ENCODE measurements around the gene FGF6.

The FGF6 gene

DNA sequence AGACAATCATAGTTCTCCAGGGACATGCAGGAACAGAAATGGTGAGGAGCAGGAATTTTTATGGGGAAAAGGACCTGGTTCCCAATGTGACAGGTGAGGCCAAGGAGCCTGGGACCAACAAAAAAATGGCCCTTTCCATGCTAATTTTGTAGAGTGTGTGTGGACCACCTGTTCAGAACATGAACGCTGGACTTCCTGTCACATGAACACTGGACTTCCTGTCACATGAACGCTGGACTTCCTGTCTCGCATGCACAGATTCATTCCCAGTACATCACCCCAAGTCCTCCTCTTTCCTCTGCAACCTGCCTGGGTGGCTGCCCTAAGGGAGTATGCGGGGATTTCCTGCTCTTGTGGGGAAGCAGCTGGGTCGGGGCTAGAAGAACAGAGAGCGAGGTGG lies 10.1 kb downstream of the FGF6 start:
- H3K9ac ChIP-seq (ENCODE audit: low read length in 5 of 5), result no peak overlapping the region
- peaks cover 0 to 4% (median 0%) of the 10 kb centered on the region in 5 donors for H3K4me1 ChIP-seq (ENCODE audit: control insufficient read depth in 5 of 5, insufficient read depth in 5 of 5, low read length in 5 of 5)
- no peak overlapping the region for H3K27ac ChIP-seq (ENCODE audit: low read depth, low read length)
- H3K9me3 ChIP-seq (ENCODE audit: control insufficient read depth in 5 of 5, low read length in 5 of 5), result no peaks in the 10 kb centered on the region
- peaks cover 3 to 12% (median 4%) of the 10 kb centered on the region in 5 donors for H3K27me3 ChIP-seq (ENCODE audit: control insufficient read depth in 5 of 5, insufficient read depth in 4 of 5, low read length in 5 of 5)
- H3K4me3 ChIP-seq (ENCODE audit: low read depth in 1 of 5, low read length in 5 of 5), result no peak overlapping the region
- no peaks in the 10 kb centered on the region for H3K36me3 ChIP-seq (ENCODE audit: control insufficient read depth in 5 of 5, insufficient read depth in 5 of 5, low read length in 5 of 5)

- no peak overlapping the region for H3K9ac ChIP-seq (ENCODE audit: low read length in 5 of 5)
- no peaks in the 10 kb centered on the region for H3K9me3 ChIP-seq (ENCODE audit: control insufficient read depth in 5 of 5, low read length in 5 of 5)
- no peak overlapping the region for H3K27ac ChIP-seq (ENCODE audit: low read depth, low read length)
- H3K4me1 ChIP-seq (ENCODE audit: control insufficient read depth in 5 of 5, insufficient read depth in 5 of 5, low read length in 5 of 5), result peaks cover 0 to 4% (median 0%) of the 10 kb centered on the region in 5 donors
- no peak overlapping the region for H3K4me3 ChIP-seq (ENCODE audit: low read depth in 1 of 5, low read length in 5 of 5)
- peaks cover 3 to 12% (median 4%) of the 10 kb centered on the region in 5 donors for H3K27me3 ChIP-seq (ENCODE audit: control insufficient read depth in 5 of 5, insufficient read depth in 4 of 5, low read length in 5 of 5)
- no peaks in the 10 kb centered on the region for H3K36me3 ChIP-seq (ENCODE audit: control insufficient read depth in 5 of 5, insufficient read depth in 5 of 5, low read length in 5 of 5)
Observed at GRCh38 chr12:4434706-4435425, 10.7 kb downstream of the FGF6 start.

DNA sequence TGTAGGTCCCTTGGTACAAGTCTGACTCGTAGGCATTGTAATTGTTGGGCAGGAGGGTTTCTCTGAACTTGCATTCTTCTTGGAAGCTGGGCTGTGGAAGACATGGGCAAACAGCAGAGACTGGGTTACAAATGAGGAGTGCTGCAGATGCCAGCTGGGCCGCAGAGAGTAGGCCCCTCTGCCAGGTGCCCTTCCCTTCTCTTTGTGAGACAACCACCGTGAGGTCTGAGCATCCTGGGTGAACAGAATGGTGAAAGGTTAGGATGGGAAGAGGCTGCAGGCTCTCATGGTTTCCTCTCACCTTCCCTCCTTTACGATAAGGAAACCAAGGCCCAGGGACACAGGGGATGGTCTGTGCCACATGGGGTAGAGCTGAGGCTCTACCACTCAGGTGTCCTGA lies 11.3 kb downstream of the FGF6 start:
- Histone ChIP-seq H3K9me3 (ENCODE audit: control insufficient read depth in 5 of 5, low read length in 5 of 5) (no peaks in the 10 kb centered on the region), H3K36me3 (ENCODE audit: control insufficient read depth in 5 of 5, insufficient read depth in 5 of 5, low read length in 5 of 5) (no peaks in the 10 kb centered on the region), H3K4me1 (ENCODE audit: control insufficient read depth in 5 of 5, insufficient read depth in 5 of 5, low read length in 5 of 5) (peaks cover 0 to 3% (median 0%) of the 10 kb centered on the region in 5 donors), H3K27me3 (ENCODE audit: control insufficient read depth in 5 of 5, insufficient read depth in 4 of 5, low read length in 5 of 5) (peaks cover 2 to 12% (median 3%) of the 10 kb centered on the region in 5 donors), H3K27ac (ENCODE audit: low read depth, low read length) (no peak overlapping the region), H3K9ac (ENCODE audit: low read length in 5 of 5) (no peak overlapping the region), H3K4me3 (ENCODE audit: low read depth in 1 of 5, low read length in 5 of 5) (no peak overlapping the region)

DNA sequence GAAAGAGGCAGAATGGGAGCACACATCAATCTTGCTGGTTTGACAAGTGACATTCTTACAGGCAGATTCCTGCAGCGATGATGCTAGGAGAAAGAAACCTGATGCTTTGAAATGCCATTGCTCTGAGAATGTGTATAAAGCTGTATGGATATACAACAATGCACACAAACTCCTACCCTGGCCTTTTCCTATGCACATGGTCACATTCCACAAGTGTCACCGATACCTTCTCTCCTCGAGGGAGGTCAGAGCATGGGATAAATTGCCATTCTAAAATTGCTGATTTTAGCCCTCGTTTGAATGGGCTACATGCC lies 11.9 kb downstream of the FGF6 start:
- Histone ChIP-seq H3K27ac (ENCODE audit: low read depth, low read length) (no peak overlapping the region), H3K9ac (ENCODE audit: low read length in 5 of 5) (no peak overlapping the region), H3K9me3 (ENCODE audit: control insufficient read depth in 5 of 5, low read length in 5 of 5) (no peaks in the 10 kb centered on the region), H3K4me1 (ENCODE audit: control insufficient read depth in 5 of 5, insufficient read depth in 5 of 5, low read length in 5 of 5) (no peaks in the 10 kb centered on the region), H3K36me3 (ENCODE audit: control insufficient read depth in 5 of 5, insufficient read depth in 5 of 5, low read length in 5 of 5) (no peaks in the 10 kb centered on the region), H3K4me3 (ENCODE audit: low read depth in 1 of 5, low read length in 5 of 5) (no peak overlapping the region), H3K27me3 (ENCODE audit: control insufficient read depth in 5 of 5, insufficient read depth in 4 of 5, low read length in 5 of 5) (peaks cover 0 to 12% (median 4%) of the 10 kb centered on the region in 5 donors)

GRCh38 chr12:4432878-4433744 lies 12.5 kb downstream of the FGF6 start:
- Histone ChIP-seq H3K27me3 (ENCODE audit: control insufficient read depth in 5 of 5, insufficient read depth in 4 of 5, low read length in 5 of 5) (peaks cover 0 to 12% (median 4%) of the 10 kb centered on the region in 5 donors), H3K9me3 (ENCODE audit: control insufficient read depth in 5 of 5, low read length in 5 of 5) (no peaks in the 10 kb centered on the region), H3K27ac (ENCODE audit: low read depth, low read length) (no peak overlapping the region), H3K9ac (ENCODE audit: low read length in 5 of 5) (no peak overlapping the region), H3K4me1 (ENCODE audit: control insufficient read depth in 5 of 5, insufficient read depth in 5 of 5, low read length in 5 of 5) (no peaks in the 10 kb centered on the region), H3K36me3 (ENCODE audit: control insufficient read depth in 5 of 5, insufficient read depth in 5 of 5, low read length in 5 of 5) (no peaks in the 10 kb centered on the region), H3K4me3 (ENCODE audit: low read depth in 1 of 5, low read length in 5 of 5) (no peak overlapping the region)

GRCh38 chr12:4431866-4432265 lies 13.7 kb downstream of the FGF6 start:
- Histone ChIP-seq H3K9me3 (ENCODE audit: control insufficient read depth in 5 of 5, low read length in 5 of 5) (no peaks in the 10 kb centered on the region), H3K36me3 (ENCODE audit: control insufficient read depth in 5 of 5, insufficient read depth in 5 of 5, low read length in 5 of 5) (no peaks in the 10 kb centered on the region), H3K27ac (ENCODE audit: low read depth, low read length) (no peak overlapping the region), H3K9ac (ENCODE audit: low read length in 5 of 5) (no peak overlapping the region), H3K4me3 (ENCODE audit: low read depth in 1 of 5, low read length in 5 of 5) (no peak overlapping the region), H3K27me3 (ENCODE audit: control insufficient read depth in 5 of 5, insufficient read depth in 4 of 5, low read length in 5 of 5) (peaks cover 0 to 12% (median 4%) of the 10 kb centered on the region in 5 donors), H3K4me1 (ENCODE audit: control insufficient read depth in 5 of 5, insufficient read depth in 5 of 5, low read length in 5 of 5) (no peaks in the 10 kb centered on the region)

DNA sequence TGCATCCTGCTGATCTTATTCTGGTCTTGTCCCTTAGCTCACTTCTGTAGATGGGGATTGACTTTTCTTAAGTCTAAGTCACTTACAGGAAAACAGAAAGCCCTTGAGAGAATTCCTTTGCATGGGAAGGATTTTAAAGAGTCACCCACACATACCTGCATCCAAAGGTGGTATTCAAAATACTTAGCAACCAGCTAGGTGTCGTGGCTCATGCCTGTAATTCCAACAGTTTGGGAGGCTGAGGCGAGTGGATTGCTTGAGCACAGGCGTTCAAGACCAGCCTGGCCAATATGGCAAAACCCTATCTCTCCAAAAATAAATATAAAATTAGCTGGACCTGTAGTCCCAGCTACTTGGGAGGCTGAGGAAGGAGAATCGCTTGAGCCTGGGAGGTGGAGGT lies 14.2 kb downstream of the FGF6 start:
- no peaks in the 10 kb centered on the region for H3K36me3 ChIP-seq (ENCODE audit: control insufficient read depth in 5 of 5, insufficient read depth in 5 of 5, low read length in 5 of 5)
- H3K27me3 ChIP-seq (ENCODE audit: control insufficient read depth in 5 of 5, insufficient read depth in 4 of 5, low read length in 5 of 5), result peaks cover 0 to 12% (median 4%) of the 10 kb centered on the region in 5 donors
- no peak overlapping the region for H3K9ac ChIP-seq (ENCODE audit: low read length in 5 of 5)
- no peak overlapping the region for H3K27ac ChIP-seq (ENCODE audit: low read depth, low read length)
- H3K4me3 ChIP-seq (ENCODE audit: low read depth in 1 of 5, low read length in 5 of 5), result no peak overlapping the region
- no peaks in the 10 kb centered on the region for H3K4me1 ChIP-seq (ENCODE audit: control insufficient read depth in 5 of 5, insufficient read depth in 5 of 5, low read length in 5 of 5)
- no peaks in the 10 kb centered on the region for H3K9me3 ChIP-seq (ENCODE audit: control insufficient read depth in 5 of 5, low read length in 5 of 5)

DNA sequence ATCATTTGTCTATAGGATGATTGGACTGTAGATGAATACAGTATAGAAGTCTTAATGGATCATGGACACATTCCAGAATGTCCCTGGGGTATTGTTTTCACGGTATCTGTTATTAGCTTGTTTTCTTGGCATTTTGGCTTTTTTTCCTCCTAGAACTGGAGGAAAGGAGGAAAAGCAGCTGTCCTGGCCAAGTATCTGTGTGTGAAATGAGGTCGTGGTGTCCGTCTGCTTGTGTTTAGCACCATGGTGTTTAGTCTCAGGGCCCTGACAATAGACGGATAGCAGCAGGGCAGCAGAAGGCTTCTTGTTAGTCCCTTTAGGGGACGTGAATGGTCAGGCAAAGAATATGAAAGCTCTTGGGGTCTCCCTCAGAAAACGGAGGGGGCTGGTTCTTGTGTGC lies 21.2 kb downstream of the FGF6 start:
- no peaks in the 10 kb centered on the region for H3K9me3 ChIP-seq (ENCODE audit: control insufficient read depth in 5 of 5, low read length in 5 of 5)
- no peaks in the 10 kb centered on the region for H3K4me1 ChIP-seq (ENCODE audit: control insufficient read depth in 5 of 5, insufficient read depth in 5 of 5, low read length in 5 of 5)
- H3K36me3 ChIP-seq (ENCODE audit: control insufficient read depth in 5 of 5, insufficient read depth in 5 of 5, low read length in 5 of 5), result no peaks in the 10 kb centered on the region
- H3K27me3 ChIP-seq (ENCODE audit: control insufficient read depth in 5 of 5, insufficient read depth in 4 of 5, low read length in 5 of 5), result peaks cover 0 to 3% (median 0%) of the 10 kb centered on the region in 5 donors
- no peak overlapping the region for H3K9ac ChIP-seq (ENCODE audit: low read length in 5 of 5)
- no peak overlapping the region for H3K27ac ChIP-seq (ENCODE audit: low read depth, low read length)
- H3K4me3 ChIP-seq (ENCODE audit: low read depth in 1 of 5, low read length in 5 of 5), result no peak overlapping the region

GRCh38 chr12:4423528-4424195 lies 22.0 kb downstream of the FGF6 start:
- H3K9me3 ChIP-seq (ENCODE audit: control insufficient read depth in 5 of 5, low read length in 5 of 5), result no peaks in the 10 kb centered on the region
- peaks cover 0 to 2% (median 1%) of the 10 kb centered on the region in 5 donors for H3K27me3 ChIP-seq (ENCODE audit: control insufficient read depth in 5 of 5, insufficient read depth in 4 of 5, low read length in 5 of 5)
- no peaks in the 10 kb centered on the region for H3K36me3 ChIP-seq (ENCODE audit: control insufficient read depth in 5 of 5, insufficient read depth in 5 of 5, low read length in 5 of 5)
- H3K9ac ChIP-seq (ENCODE audit: low read length in 5 of 5), result no peak overlapping the region
- H3K4me1 ChIP-seq (ENCODE audit: control insufficient read depth in 5 of 5, insufficient read depth in 5 of 5, low read length in 5 of 5), result no peaks in the 10 kb centered on the region
- H3K4me3 ChIP-seq (ENCODE audit: low read depth in 1 of 5, low read length in 5 of 5), result no peak overlapping the region
- no peak overlapping the region for H3K27ac ChIP-seq (ENCODE audit: low read depth, low read length)

- Histone ChIP-seq H3K9me3 (ENCODE audit: control insufficient read depth in 5 of 5, low read length in 5 of 5) (no peaks in the 10 kb centered on the region), H3K27ac (ENCODE audit: low read depth, low read length) (no peak overlapping the region), H3K4me1 (ENCODE audit: control insufficient read depth in 5 of 5, insufficient read depth in 5 of 5, low read length in 5 of 5) (no peaks in the 10 kb centered on the region), H3K9ac (ENCODE audit: low read length in 5 of 5) (no peak overlapping the region), H3K27me3 (ENCODE audit: control insufficient read depth in 5 of 5, insufficient read depth in 4 of 5, low read length in 5 of 5) (peaks cover 0 to 2% (median 1%) of the 10 kb centered on the region in 5 donors), H3K36me3 (ENCODE audit: control insufficient read depth in 5 of 5, insufficient read depth in 5 of 5, low read length in 5 of 5) (no peaks in the 10 kb centered on the region), H3K4me3 (ENCODE audit: low read depth in 1 of 5, low read length in 5 of 5) (no peak overlapping the region)
Observed at GRCh38 chr12:4422985-4423384, 22.6 kb downstream of the FGF6 start.

All from subcutaneous abdominal adipose tissue (tissue), 5 donors.